GM12891 (cell line): ENCODE results near the gene CZIB.
"Not testable (repeated sequence)": the region's sequence is repeated elsewhere in the genome, so short reads cannot be mapped to it uniquely, and the experiment has no call there.

Source experiments
- DNase-seq: peaks from one replicate; pipeline ENCODE4 v3.0.0; 2011; ENCODE audit warnings: low spot score; ENCODE audit not compliant: insufficient read length
- FAIRE-seq: peaks from 2 replicates; lab custom pipeline; 2011; peaks lifted over from hg19 to GRCh38; lab: Jason Lieb, UNC
- PAX5 ChIP-seq: IDR thresholded peaks from 2 replicates; pipeline ENCODE4 v1.6.1; 2011; ENCODE audit warnings: low read length, moderate library complexity, mild to moderate bottlenecking; ENCODE audit not compliant: insufficient read depth, severe bottlenecking
- POLR2A ChIP-seq: IDR thresholded peaks from 2 replicates; pipeline ENCODE4 v1.6.1; 2011; ENCODE audit warnings: low read depth, low read length, control low read depth
- POLR2AphosphoS5 ChIP-seq: IDR thresholded peaks from 2 replicates; pipeline ENCODE4 v1.6.1; 2011; ENCODE audit warnings: low read depth, low read length, control low read depth
- POU2F2 ChIP-seq: IDR thresholded peaks from 2 replicates; pipeline ENCODE4 v1.6.1; 2011; ENCODE audit warnings: low read depth, mild to moderate bottlenecking, control low read depth, low read length, moderate library complexity
- SPI1 ChIP-seq: IDR thresholded peaks from 2 replicates; pipeline ENCODE4 v1.6.1; 2011; ENCODE audit warnings: low read depth, low read length, control low read depth
- TAF1 ChIP-seq: IDR thresholded peaks from 2 replicates; pipeline ENCODE4 v1.6.1; 2011; ENCODE audit warnings: low read depth, low read length, control low read depth

The CZIB gene

GRCh38 chr1:53195246-53196016 lies 25.0 kb downstream of the CZIB start:
- no peak for DNase-seq
- no peak for FAIRE-seq
- TF ChIP-seq POLR2AphosphoS5 (no peak), TAF1 (no peak)

- TF ChIP-seq PAX5: no peak
- TF ChIP-seq POLR2AphosphoS5: no peak
- no peak for TF ChIP-seq TAF1
- TF ChIP-seq POU2F2: no peak
- TF ChIP-seq POLR2A: no peak
- no peak for TF ChIP-seq SPI1
- DNase-seq (no peak), FAIRE-seq (no peak)
Observed at GRCh38 chr1:53190210-53190611, 30.2 kb downstream of the CZIB start.

GRCh38 chr1:53189061-53189460 lies 31.4 kb downstream of the CZIB start:
- TF ChIP-seq SPI1: no peak
- no peak for TF ChIP-seq TAF1
- TF ChIP-seq POLR2A: no peak
- TF ChIP-seq POLR2AphosphoS5: no peak
- TF ChIP-seq PAX5: no peak
- no peak for TF ChIP-seq POU2F2
- no peak for DNase-seq
- FAIRE-seq: no peak

GRCh38 chr1:53188099-53188498 lies 32.3 kb downstream of the CZIB start:
- FAIRE-seq (no peak), DNase-seq (no peak)
- no peak for TF ChIP-seq POU2F2
- no peak for TF ChIP-seq POLR2AphosphoS5
- TF ChIP-seq TAF1: no peak
- TF ChIP-seq PAX5: no peak
- TF ChIP-seq SPI1: no peak
- no peak for TF ChIP-seq POLR2A

GRCh38 chr1:53187401-53187800 lies 33.0 kb downstream of the CZIB start:
- TF ChIP-seq PAX5 (no peak), TAF1 (no peak), POU2F2 (no peak), SPI1 (no peak), POLR2A (no peak), POLR2AphosphoS5 (no peak)
- no peak for FAIRE-seq
- no peak for DNase-seq

GRCh38 chr1:53186533-53186932 lies 33.9 kb downstream of the CZIB start:
- DNase-seq (no peak), FAIRE-seq (no peak)
- TF ChIP-seq PAX5: no peak
- TF ChIP-seq POLR2AphosphoS5: no peak
- no peak for TF ChIP-seq POLR2A
- TF ChIP-seq TAF1: no peak
- no peak for TF ChIP-seq POU2F2

- FAIRE-seq: not testable (repeated sequence)
Observed at GRCh38 chr1:53185955-53186297, 34.5 kb downstream of the CZIB start.

GRCh38 chr1:53183095-53183990 lies 37.1 kb downstream of the CZIB start:
- DNase-seq (no peak), FAIRE-seq (no peak)
- TF ChIP-seq POLR2A (no peak), TAF1 (no peak), PAX5 (no peak), POU2F2 (no peak), POLR2AphosphoS5 (no peak), SPI1 (no peak)

More at GRCh38 chr1:53185955-53186297, 34.5 kb downstream of the CZIB start:
- not testable (repeated sequence) for DNase-seq

GRCh38 chr1:53182716-53183094 lies 37.7 kb downstream of the CZIB start:
- no peak for TF ChIP-seq SPI1
- TF ChIP-seq TAF1: no peak
- no peak for TF ChIP-seq POU2F2
- TF ChIP-seq POLR2AphosphoS5: no peak
- TF ChIP-seq POLR2A: no peak
- TF ChIP-seq PAX5: no peak
- DNase-seq: no peak
- FAIRE-seq: no peak
